Measurements from ENCODE around the gene NMT1. TPM values are rescaled to one million over a fixed set of nuclear protein-coding genes. Genes with fewer than 3 reads are reported as not detected.

Gene NMT1
- total RNA-seq, 4 donors from 2014 or later: 53.2 to 73.3 (median 65.9) TPM

GRCh38 chr17:45146166-45146565 is 85.0 kb downstream of the NMT1 start:
- no peak for DNase-seq (ENCODE audit: low spot score in 2 of 2)
- H3K4me3 ChIP-seq: no peak overlapping the region
- H3K9me3 ChIP-seq: no peaks in the 10 kb centered on the region
- no peaks in the 10 kb centered on the region for H3K27me3 ChIP-seq
- TF ChIP-seq EP300 (IDR thresholded peaks at IDR 0.05) (no peak), POLR2AphosphoS5 (IDR thresholded peaks at IDR 0.05) (no peak), CTCF (IDR thresholded peaks at IDR 0.05) (no peak), POLR2A (IDR thresholded peaks at IDR 0.05) (no peak)
- no peaks in the 10 kb centered on the region for H3K36me3 ChIP-seq
- 85% methylated on average over 10 of the region's 10 CpGs for WGBS
- peak overlapping the region; percentile 100 for H3K27ac ChIP-seq
- H3K4me1 ChIP-seq: peaks cover 48% of the 10 kb centered on the region

GRCh38 chr17:45146592-45146889 is 85.4 kb downstream of the NMT1 start:
- Histone ChIP-seq H3K27ac (peak overlapping the region; percentile 100), H3K36me3 (no peaks in the 10 kb centered on the region), H3K4me3 (peak overlapping the region; percentile 76), H3K9me3 (no peaks in the 10 kb centered on the region), H3K4me1 (peaks cover 52% of the 10 kb centered on the region), H3K27me3 (no peaks in the 10 kb centered on the region)
- TF ChIP-seq EP300 (IDR thresholded peaks at IDR 0.05): no peak
- no peak for TF ChIP-seq POLR2AphosphoS5 (IDR thresholded peaks at IDR 0.05)
- no peak for DNase-seq (ENCODE audit: low spot score in 2 of 2)
- WGBS: 68% methylated on average over 4 of the region's 4 CpGs

GRCh38 chr17:45146890-45147580 is 85.9 kb downstream of the NMT1 start:
- peaks cover 57% of the 10 kb centered on the region for H3K4me1 ChIP-seq
- peak in 1 of 2 donors; percentile 89 for DNase-seq (ENCODE audit: low spot score in 2 of 2)

GRCh38 chr17:45147581-45148182 is 86.6 kb downstream of the NMT1 start:
- H3K27me3 ChIP-seq: no peaks in the 10 kb centered on the region
- H3K4me3 ChIP-seq: peak overlapping the region; percentile 76
- TF ChIP-seq CTCF (IDR thresholded peaks at IDR 0.05) (no peak), POLR2A (IDR thresholded peaks at IDR 0.05) (no peak), POLR2AphosphoS5 (IDR thresholded peaks at IDR 0.05) (peak in 2 of 3 donors; percentile 92 to 96)
- H3K36me3 ChIP-seq: no peaks in the 10 kb centered on the region
- no peak for DNase-seq (ENCODE audit: low spot score in 2 of 2)
- peak overlapping the region; percentile 100 for H3K27ac ChIP-seq
- WGBS: under 1% methylated on average over 38 of the region's 38 CpGs
- H3K4me1 ChIP-seq: peaks cover 63% of the 10 kb centered on the region
- H3K9me3 ChIP-seq: no peaks in the 10 kb centered on the region

More at GRCh38 chr17:45146890-45147580, 85.9 kb downstream of the NMT1 start:
- WGBS: 5% methylated on average over 29 of the region's 29 CpGs
- Histone ChIP-seq H3K27me3 (no peaks in the 10 kb centered on the region), H3K27ac (peak overlapping the region; percentile 100), H3K9me3 (no peaks in the 10 kb centered on the region), H3K4me3 (peak overlapping the region; percentile 76), H3K36me3 (no peaks in the 10 kb centered on the region)
- no peak for TF ChIP-seq POLR2AphosphoS5 (IDR thresholded peaks at IDR 0.05)
- TF ChIP-seq CTCF (IDR thresholded peaks at IDR 0.05): no peak
- TF ChIP-seq POLR2A (IDR thresholded peaks at IDR 0.05): no peak
- no peak for TF ChIP-seq EP300 (IDR thresholded peaks at IDR 0.05)

GRCh38 chr17:45148183-45149036 is 87.3 kb downstream of the NMT1 start, which contains the start of gene HEXIM1:
HEXIM1 (plus strand) TSS chr17:45148475; CDS start chr17:45149191, 716 bp downstream.
- Histone ChIP-seq H3K4me1 (peaks cover 64% of the 10 kb centered on the region), H3K27me3 (no peaks in the 10 kb centered on the region), H3K9me3 (no peaks in the 10 kb centered on the region), H3K4me3 (peak within 1 kb of the TSS; percentile 76), H3K27ac (peak within 1 kb of the TSS; percentile 100), H3K36me3 (no peaks in the 10 kb centered on the region)
- TF ChIP-seq POLR2A (IDR thresholded peaks at IDR 0.05) (peak; percentile 98 to 100), POLR2AphosphoS5 (IDR thresholded peaks at IDR 0.05) (peak; percentile 91 to 99 (median 98)), EP300 (IDR thresholded peaks at IDR 0.05) (no peak)
- WGBS: under 1% methylated on average over 58 of the region's 58 CpGs
- peak; percentile 100 for DNase-seq (ENCODE audit: low spot score in 2 of 2)

Measured in suprapubic skin (tissue), 4 donors.